Panc1 (cell line): ENCODE results near the gene IGF1R. TPM values are rescaled to one million over a fixed set of nuclear protein-coding genes. Genes with fewer than 3 reads are reported as not detected.
A peak's percentile ranks its signal among the peaks of the same experiment; 100 is the strongest.

Experiments used
- ATAC-seq: fragments of 200-7000 bp; cut with Tn5 transposase; 2 replicates; pipeline ENCODE4 v1.9.1; 2020; ENCODE audit warnings: mild to moderate bottlenecking, moderate library complexity
- BruUV-seq: library from RNA; stranded (reverse); fragments of 400-500 nt; replicated peaks from 2 replicates; lab custom pipeline; 2021; lab: Mats Ljungman, UMichigan
- CTCF ChIA-PET: fragments of 300-600 bp; sonication (Branson Sonifier 250); formaldehyde crosslinking; loops from one replicate; lab custom pipeline; 2022; ENCODE audit warnings: antibody characterized with exemption; lab: Charles Lee
- POLR2A ChIA-PET: fragments of 300-600 bp; sonication (Branson Sonifier 250); formaldehyde crosslinking; loops from one replicate; lab custom pipeline; 2022; ENCODE audit warnings: antibody characterized with exemption; lab: Charles Lee
- DNase-seq: peaks from one replicate; pipeline ENCODE4 v3.0.0-alpha.2; 2010; ENCODE audit warnings: low read depth, low spot score
- H3K27ac ChIP-seq: 2 replicates; pipeline ENCODE4 v1.5.1; 2011; ENCODE audit warnings: mild to moderate bottlenecking, low read length, inconsistent platforms
- H3K27me3 ChIP-seq: fragments of 200-500 bp; sonication (Bioruptor generic); 2 replicates; pipeline ENCODE4 v1.6.0; 2014; ENCODE audit warnings: low read length, inconsistent platforms; ENCODE audit not compliant: control insufficient read depth, insufficient read depth
- H3K36me3 ChIP-seq: fragments of 200-500 bp; sonication (Bioruptor generic); 2 replicates; pipeline ENCODE4 v1.5.1; 2014; ENCODE audit warnings: inconsistent platforms, mild to moderate bottlenecking, low read length, moderate library complexity; ENCODE audit not compliant: control insufficient read depth, insufficient read depth
- H3K4me1 ChIP-seq: 2 replicates; pipeline ENCODE4 v1.5.1; 2011; ENCODE audit warnings: inconsistent platforms, mild to moderate bottlenecking, low read length, moderate library complexity; ENCODE audit not compliant: control insufficient read depth, insufficient read depth
- H3K4me3 ChIP-seq, 2 experiments: 2 replicates each; pipeline ENCODE4 v1.5.1; 2011 to 2012; ENCODE audit warnings: low read depth in 2 of 2, low read length in 2 of 2, mild to moderate bottlenecking in 2 of 2, inconsistent platforms in 1 of 2, moderate library complexity in 1 of 2
- H3K9me3 ChIP-seq: fragments of 200-500 bp; sonication (Bioruptor generic); 2 replicates; pipeline ENCODE4 v1.5.1; 2014; ENCODE audit warnings: low read depth, mild to moderate bottlenecking, inconsistent platforms, low read length, moderate library complexity; ENCODE audit not compliant: control insufficient read depth, insufficient read depth
- POLR2AphosphoS5 ChIP-seq: IDR thresholded peaks from 2 replicates; pipeline ENCODE4 v1.6.1; 2012; ENCODE audit warnings: mild to moderate bottlenecking, low read depth, low read length, moderate library complexity
- SIN3A ChIP-seq: IDR thresholded peaks from 2 replicates; pipeline ENCODE4 v1.6.1; 2012; ENCODE audit warnings: low read depth, mild to moderate bottlenecking, low read length, moderate library complexity, borderline replicate concordance; ENCODE audit not compliant: insufficient read depth
- TCF7L2 ChIP-seq: IDR thresholded peaks from 2 replicates; pipeline ENCODE4 v1.6.1; 2011; ENCODE audit warnings: mild to moderate bottlenecking, low read depth, low read length, inconsistent platforms
- in situ Hi-C: cut with HindIII; loops from 2 replicates; pipeline ENCODE4 v1.10.0; 2016; ENCODE audit warnings: low sequenced_read_pairs, low pct_unique_long_range_greater_than_20kb
- intact Hi-C: fragments of 100-400 bp; cut with micrococcal nuclease; formaldehyde crosslinking; loops from one replicate; pipeline ENCODE4 v1.10.0; 2022; ENCODE audit not compliant: unreplicated experiment
- total RNA-seq: library from RNA; stranded (reverse); gene quantifications from one replicate; pipeline ENCODE4 v1.2.1, GENCODE V29; 2021; ENCODE audit not compliant: unreplicated experiment
- TF ChIP-seq, protein P1 (sequence below): fragments of 450-650 bp; IDR thresholded peaks from 2 replicates; pipeline ENCODE4 v1.5.1; 2017; ENCODE audit warnings: mild to moderate bottlenecking
- TF ChIP-seq, protein P2 (sequence below), 2 experiments: IDR thresholded peaks; 2 replicates each; pipeline ENCODE4 v1.6.1; 2011 to 2012; ENCODE audit warnings: low read depth in 2 of 2, control low read depth in 1 of 2, low read length in 1 of 2, mild to moderate bottlenecking in 1 of 2, moderate library complexity in 1 of 2; ENCODE audit not compliant: insufficient read depth in 1 of 2

Gene IGF1R
- total RNA-seq, 1 experiment from 2014 or later: 77.1 TPM

GRCh38 chr15:98980899-98981228 is 332.5 kb downstream of the IGF1R start:
- Histone ChIP-seq H3K27me3 (no peaks in the 10 kb centered on the region), H3K27ac (no peak overlapping the region), H3K36me3 (no peaks in the 10 kb centered on the region), H3K4me3 (no peak overlapping the region), H3K4me1 (0 out of 2 replicates have a peak, but pooled peaks cover 7% of the 10 kb centered on the region), H3K9me3 (no peaks in the 10 kb centered on the region)
- POLR2A ChIA-PET: no interaction called here
- in situ Hi-C loops (no loop called here), intact Hi-C loops (no loop called here)
- BruUV-seq: no TSS peak
- TF ChIP-seq, protein P1, sequence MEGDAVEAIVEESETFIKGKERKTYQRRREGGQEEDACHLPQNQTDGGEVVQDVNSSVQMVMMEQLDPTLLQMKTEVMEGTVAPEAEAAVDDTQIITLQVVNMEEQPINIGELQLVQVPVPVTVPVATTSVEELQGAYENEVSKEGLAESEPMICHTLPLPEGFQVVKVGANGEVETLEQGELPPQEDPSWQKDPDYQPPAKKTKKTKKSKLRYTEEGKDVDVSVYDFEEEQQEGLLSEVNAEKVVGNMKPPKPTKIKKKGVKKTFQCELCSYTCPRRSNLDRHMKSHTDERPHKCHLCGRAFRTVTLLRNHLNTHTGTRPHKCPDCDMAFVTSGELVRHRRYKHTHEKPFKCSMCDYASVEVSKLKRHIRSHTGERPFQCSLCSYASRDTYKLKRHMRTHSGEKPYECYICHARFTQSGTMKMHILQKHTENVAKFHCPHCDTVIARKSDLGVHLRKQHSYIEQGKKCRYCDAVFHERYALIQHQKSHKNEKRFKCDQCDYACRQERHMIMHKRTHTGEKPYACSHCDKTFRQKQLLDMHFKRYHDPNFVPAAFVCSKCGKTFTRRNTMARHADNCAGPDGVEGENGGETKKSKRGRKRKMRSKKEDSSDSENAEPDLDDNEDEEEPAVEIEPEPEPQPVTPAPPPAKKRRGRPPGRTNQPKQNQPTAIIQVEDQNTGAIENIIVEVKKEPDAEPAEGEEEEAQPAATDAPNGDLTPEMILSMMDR: no peak
- CTCF ChIA-PET: no interaction called here
- ATAC-seq: 0 out of 2 replicates have a peak, but pooled peaks have one; percentile 20
- DNase-seq: no peak

DNA sequence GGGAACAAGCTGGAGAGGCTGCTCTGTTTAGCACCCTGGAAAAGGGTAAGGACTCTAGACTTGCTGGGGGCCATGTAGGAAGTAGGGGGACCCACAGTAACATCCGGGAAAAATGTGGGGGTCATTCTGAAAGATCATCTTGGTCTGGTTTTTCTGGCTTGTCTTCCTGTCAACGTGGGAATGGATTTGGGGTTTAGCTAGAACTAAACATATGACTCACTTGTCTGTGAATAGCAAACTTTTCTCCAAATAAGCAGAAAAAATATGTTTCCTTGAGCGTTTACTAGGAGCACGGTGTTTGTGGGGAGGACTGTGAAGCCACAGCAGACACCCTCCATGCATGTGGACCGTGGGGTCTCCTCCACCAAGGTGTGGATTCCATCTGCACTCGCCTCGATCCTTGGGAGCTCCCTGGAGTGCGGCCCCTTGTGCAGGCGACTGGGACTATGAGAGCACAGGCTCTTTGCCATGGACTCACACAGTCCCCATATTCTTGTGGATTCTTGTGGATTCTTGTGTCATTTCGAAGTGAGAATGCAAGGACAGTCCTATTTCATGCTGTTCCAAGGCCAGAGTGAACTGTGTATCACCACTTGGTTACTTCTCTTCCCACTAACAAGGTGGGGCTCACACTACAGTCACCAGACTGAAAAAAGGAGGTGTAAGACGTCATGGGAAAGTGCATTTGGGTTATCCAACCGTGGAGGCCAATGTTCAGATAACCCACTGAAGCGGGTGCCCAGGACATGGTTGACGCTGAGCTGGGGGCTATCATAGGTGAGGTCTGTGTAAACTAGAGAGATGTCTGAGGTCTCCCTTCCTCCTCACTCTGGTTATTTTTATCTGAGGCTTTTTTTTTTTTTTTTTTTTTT is 333.7 kb downstream of the IGF1R start:
- in situ Hi-C loops (no loop called here), intact Hi-C loops (no loop called here)
- H3K27me3 ChIP-seq: no peaks in the 10 kb centered on the region
- H3K9me3 ChIP-seq: no peaks in the 10 kb centered on the region
- no peaks in the 10 kb centered on the region for H3K36me3 ChIP-seq
- peak; percentile 32 for ATAC-seq
- no peak overlapping the region for H3K4me3 ChIP-seq
- H3K4me1 ChIP-seq: 0 out of 2 replicates have a peak, but pooled peaks cover 7% of the 10 kb centered on the region
- CTCF ChIA-PET: interaction anchor here (0.7 kb wide), 1 partner anchor 286 kb away, joined by 12 read pairs; no protein-coding TSS in a partner anchor
- no peak overlapping the region for H3K27ac ChIP-seq
- no TSS peak for BruUV-seq
- no peak for DNase-seq
- TF ChIP-seq SIN3A (no peak), TCF7L2 (no peak), POLR2AphosphoS5 (no peak)
- TF ChIP-seq, protein P1: no peak
- TF ChIP-seq, protein P2, sequence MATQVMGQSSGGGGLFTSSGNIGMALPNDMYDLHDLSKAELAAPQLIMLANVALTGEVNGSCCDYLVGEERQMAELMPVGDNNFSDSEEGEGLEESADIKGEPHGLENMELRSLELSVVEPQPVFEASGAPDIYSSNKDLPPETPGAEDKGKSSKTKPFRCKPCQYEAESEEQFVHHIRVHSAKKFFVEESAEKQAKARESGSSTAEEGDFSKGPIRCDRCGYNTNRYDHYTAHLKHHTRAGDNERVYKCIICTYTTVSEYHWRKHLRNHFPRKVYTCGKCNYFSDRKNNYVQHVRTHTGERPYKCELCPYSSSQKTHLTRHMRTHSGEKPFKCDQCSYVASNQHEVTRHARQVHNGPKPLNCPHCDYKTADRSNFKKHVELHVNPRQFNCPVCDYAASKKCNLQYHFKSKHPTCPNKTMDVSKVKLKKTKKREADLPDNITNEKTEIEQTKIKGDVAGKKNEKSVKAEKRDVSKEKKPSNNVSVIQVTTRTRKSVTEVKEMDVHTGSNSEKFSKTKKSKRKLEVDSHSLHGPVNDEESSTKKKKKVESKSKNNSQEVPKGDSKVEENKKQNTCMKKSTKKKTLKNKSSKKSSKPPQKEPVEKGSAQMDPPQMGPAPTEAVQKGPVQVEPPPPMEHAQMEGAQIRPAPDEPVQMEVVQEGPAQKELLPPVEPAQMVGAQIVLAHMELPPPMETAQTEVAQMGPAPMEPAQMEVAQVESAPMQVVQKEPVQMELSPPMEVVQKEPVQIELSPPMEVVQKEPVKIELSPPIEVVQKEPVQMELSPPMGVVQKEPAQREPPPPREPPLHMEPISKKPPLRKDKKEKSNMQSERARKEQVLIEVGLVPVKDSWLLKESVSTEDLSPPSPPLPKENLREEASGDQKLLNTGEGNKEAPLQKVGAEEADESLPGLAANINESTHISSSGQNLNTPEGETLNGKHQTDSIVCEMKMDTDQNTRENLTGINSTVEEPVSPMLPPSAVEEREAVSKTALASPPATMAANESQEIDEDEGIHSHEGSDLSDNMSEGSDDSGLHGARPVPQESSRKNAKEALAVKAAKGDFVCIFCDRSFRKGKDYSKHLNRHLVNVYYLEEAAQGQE (IDR thresholded peaks at IDR 0.05; ENCODE audit: insufficient read depth in 1 of 2, low read depth in 2 of 2, low read length in 1 of 2): no peak
- POLR2A ChIA-PET: interaction anchor here (0.7 kb wide), 1 partner anchor 34 kb away, joined by 13 read pairs; no protein-coding TSS in a partner anchor
